HG03432 (cell line): Measurements from ENCODE around the gene NBEA.

Experiments
- ATAC-seq: cut with Tn5 transposase; IDR thresholded peaks from one replicate; pipeline ENCODE4 v1.9.1; 2021; ENCODE audit warnings: mild to moderate bottlenecking, moderate library complexity; ENCODE audit not compliant: unreplicated experiment

The NBEA gene

DNA sequence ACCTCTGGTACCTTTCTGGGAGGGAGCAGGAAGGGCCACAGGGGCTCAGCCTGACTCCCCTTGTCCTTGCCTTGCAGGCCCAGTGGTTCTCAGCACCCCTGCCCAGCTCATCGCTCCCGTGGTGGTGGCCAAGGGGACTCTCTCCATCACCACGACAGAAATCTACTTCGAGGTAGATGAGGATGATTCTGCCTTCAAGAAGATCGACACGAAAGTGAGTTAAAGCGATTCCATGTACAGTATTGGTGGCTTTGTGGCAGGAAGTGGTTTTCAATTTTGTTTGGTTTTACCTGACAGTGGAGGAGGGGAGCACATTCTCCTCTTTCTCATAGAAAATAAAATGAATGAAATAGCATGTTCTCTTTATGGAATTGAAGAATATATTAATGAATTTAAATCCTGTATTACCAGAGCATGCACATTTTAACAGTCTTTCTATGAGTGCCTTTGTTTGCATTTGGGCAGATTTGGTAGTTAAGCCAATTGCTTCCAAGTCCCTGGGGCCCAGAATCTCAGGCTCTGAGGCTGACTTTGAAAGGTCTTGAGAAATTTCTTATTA, 530.3 kb downstream of the NBEA start:
- ATAC-seq, result no peak

DNA sequence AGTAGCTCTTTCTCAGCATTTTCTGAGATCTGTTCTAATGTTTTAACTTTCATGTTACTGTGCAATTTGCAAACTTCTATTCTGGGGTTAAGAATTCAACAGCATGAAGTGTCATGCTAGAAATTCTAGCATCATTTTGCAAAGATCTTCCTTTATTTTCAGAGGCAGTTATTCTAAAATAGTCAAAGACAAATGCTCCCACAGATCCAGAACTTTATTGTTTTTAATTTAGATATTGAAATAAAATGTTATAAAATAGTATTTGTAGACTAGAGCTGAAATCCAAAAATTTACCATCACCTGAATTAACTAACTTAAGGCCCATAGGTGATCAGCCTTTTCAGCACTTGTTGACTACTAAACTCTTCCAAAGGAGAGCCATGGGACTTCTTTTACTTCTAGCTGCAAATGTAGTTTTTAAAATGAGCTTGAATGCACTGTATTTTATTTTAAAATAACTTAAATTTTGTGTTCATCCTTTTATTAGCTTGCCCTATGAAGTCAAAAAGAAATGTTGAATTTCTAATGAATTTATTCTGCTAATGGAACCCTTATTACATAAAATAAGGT, 531.2 kb downstream of the NBEA start:
- no peak for ATAC-seq

DNA sequence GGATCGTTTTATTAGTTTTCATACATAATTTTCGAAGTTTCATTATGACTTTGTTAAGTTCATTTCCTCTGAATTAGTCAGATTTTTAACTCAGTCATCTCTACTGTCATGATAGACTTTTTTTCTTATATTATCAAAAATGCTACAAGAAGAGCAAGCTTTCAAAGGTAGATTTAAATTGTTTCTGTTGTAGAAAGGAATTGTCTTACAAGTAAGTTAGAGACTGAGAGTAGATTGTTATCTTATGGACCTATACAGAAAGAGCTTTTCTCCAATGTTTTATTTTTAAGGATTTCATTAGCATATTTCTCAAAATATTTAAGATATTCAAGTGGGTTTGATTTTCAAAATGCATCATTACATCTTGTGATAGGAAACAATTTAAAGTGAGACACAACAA, 531.7 kb downstream of the NBEA start:
- no peak for ATAC-seq

DNA sequence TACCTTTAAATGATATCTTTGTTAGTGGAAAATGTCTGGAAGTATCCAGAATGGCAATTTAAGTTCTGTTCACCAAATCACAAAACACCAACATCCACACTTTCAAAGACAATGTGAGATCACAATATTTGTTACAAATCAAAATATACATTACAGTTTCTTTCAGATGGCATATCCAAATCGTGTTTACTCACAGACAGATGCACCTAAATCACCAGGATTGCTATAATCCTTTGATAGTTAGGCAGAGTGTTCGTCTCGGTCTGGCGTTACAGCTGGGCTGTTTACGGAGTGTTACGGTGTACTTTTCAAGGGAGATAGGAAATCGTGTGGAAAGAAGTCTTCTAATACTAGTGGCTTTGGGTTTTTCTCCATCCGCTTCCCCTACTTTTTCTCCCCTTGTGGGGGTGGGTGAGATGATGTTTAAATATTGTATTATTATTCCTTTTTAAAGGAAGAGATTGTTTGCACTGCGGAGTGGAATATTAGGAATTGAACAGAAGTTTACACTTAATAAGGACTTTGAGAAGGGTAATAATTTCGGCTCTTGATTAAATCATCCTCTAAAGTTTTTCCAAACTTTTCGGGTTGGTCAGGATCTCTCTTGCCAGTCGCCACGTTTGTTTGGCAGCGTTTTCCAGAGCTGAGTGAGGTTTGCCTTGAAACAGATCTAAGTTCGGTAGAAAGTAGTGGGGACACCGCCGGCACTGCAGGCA, 532.6 kb downstream of the NBEA start:
- no peak for ATAC-seq

DNA sequence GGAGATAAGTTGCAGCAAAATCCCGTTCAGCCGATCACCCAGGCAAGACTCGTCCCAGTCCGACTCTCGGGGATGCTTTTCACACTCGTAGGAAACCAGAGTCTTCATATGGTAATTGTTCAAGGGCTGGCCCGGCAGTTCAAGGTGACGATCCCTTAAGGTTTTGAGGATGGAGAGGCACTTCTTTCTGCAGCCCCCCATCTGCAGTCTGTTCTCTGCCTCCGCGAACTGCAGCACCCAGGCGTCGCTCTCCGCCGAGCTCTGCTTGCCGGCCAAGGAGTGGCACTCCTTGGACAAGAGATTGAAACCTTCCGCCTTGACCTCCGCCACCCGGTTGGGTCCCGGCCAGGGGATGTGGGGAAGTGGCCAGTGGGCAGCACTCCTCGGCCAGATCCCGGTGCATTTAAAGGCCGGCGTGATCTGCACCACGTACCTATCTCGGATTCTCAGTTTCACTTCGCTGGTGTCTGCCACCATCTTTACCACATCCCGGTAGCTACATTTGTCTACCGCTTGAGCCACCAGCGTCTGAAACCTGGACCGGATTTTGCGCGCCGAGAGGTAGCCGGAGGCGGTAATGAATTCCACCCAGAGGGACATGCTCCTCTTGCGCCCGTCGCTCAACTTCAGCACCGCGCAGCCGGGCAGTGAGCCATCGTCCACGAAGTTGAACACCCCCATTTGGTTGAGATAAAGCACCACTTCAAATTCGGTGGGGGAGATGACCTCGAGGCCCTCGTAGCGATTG, 533.3 kb downstream of the NBEA start:
- ATAC-seq, result no peak

DNA sequence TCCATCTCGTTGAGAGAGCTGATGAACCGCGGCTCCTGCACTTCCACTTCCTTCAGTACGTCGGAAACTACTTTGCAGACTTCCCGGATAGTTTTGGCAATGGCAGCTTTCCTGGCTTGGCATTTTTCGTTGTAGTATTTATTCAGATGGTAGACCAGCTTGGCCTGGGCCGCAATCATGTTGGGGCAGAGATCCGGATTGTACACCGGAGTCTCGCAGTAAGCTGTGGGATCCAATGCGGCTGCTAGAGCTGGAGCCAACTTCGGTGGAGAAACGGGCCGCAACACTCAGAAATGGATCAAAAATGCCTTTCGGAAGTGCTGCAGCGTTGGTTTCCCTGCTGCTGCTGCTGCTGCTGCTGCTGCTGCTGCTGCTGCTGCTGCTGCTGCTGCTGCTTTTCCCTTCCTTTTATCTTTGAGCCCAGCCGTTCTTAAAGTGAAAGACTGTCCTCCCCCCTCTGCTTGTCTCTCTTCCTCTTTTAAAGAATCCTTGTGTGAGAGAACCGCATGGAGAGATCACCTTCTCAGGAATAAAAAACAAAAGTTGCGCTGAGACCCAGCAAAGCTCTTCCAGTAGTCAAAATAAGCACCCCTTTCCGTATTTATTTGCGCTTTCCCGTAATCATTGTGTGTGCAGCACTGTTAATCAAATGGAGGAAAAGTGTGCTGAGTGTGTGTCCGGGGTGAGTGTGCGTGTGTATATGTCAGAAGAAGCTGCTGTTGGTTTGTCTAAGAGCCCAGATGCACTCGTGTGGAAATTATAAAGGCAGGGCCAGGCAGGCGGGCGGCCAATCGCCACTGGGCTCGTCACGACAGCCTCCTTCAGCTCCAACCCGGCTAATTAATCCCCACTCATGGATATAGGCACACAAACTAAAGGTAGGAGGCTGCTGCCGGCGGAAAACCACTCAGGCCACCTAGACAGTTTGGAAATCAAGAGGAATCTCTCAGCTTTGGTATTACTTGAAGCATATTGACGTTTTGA, 534.2 kb downstream of the NBEA start, which contains the start of gene MAB21L1:
TSS of gene MAB21L1 (minus strand) at position 730 of the 984 bp plus-strand sequence. CDS start at position 179, 551 bp downstream.
- no peak for ATAC-seq

DNA sequence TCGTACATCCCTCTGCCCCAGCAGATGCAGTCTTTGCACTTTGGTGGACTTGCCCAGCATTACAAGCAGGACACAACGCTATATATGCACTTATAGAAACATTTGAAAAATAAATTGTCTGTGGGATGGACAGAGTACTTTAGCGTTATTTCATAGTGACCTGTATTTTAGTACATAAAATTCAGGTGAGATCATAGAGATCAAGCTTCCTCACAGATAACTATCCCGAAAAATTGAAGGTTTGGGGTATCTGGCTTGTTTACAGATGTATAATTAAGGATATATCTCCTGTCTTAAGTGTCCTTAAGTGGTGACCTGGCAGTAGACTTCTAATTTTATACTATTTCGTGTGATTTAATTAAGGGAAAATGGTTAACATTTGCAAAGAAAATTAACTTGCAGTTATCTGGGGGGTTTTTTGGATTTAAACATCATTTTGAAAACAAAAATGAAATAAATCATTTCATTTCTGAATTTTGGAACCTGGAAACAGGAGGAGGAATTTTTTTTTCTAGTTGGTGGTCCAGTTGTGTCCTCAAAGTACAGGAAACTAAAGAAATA, 535.4 kb downstream of the NBEA start:
- ATAC-seq, result no peak

DNA sequence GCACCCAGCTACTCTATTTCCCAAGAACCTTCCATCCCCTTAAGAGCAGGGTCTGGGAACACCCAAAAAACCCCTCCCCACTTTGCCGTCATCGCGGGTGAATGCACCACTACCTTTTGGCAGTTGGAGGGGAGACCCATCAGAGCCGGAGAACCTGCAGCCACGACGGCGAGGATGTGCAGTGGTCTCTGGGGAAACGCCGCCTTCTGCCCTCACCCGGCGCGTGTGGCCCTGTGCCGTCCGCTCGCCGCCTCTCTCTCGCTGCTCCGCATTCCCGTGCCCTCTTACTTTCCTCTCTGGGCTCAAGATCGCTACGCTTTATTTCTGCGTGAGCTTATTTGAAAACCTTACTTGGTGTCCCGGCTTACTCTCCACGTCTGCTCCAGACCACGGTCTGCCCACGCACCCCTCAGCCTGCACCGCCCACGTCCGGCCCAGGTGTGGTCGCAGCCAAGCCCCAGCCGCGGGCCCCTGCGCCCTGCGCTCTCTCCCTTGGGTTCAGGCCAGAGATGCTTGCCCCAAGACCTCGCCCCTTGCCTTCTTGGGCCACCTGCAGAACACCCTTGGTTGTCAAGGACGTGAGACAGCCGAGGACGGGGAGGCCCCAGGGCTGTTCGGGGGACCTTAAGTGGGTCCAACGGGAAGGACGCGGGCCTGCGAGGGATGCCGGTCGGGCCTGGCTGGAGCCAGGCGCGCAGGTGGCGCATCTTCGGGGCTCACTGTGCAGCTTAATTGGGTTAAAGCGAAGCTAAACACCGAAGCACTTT, 536.4 kb downstream of the NBEA start:
- no peak for ATAC-seq

DNA sequence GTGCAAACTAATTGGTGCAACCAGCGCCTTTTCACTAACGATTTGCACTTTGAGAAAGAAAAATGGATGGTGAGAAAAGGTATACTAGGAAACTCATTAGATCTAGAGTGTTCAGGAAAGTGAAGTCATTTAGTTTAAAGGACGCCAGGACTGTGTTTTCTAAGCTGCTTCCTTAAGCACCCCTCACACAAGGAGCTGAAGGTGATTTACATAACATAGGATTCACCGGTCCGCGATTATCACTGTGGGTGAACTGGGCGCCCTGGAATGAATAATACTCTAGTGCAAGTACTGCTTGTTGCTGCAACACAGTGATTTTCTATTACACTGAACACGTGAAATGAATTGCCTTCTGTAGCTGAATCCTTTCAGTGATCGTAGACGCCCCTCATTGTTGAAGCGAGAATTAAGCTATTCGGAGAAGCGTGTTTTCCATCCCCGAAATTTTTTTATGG, 537.0 kb downstream of the NBEA start:
- ATAC-seq, result no peak

DNA sequence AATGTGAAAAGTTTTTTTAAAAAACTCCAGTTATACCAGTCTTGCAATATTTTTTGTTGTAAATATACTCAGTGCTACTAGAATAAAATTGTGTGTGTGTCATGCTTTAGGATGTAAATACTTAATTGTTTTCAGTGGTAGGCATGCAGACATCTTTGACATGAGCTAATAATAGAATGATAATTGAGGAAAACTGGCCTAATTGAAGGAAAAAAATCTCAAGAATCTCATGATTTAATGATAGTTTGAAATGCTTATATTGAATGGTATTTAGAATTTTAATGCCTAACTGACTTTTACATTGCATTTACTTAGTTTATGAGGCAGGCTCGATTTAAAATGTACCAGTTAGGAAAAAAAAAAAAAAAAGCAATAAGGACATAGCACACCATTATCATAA, 537.6 kb downstream of the NBEA start:
- ATAC-seq, result no peak

DNA sequence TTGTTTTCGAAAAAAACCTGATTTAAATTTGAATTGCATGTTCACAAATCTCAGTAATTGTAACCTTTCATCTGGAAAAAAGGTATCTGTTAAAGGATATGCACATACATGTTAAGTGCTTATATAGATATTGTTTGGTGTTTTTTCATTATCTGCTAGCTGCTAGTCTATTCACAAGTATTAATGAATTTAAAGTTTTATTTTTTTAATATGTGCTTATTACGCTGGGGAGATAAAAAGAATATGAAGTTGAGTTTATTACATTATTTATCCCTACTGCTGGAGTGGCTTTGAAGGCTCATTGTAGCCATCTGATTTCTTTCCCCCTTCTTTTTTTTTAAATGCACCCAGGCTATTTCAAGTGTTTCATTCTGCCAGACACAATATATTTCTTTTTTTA, 538.3 kb downstream of the NBEA start:
- no peak for ATAC-seq

DNA sequence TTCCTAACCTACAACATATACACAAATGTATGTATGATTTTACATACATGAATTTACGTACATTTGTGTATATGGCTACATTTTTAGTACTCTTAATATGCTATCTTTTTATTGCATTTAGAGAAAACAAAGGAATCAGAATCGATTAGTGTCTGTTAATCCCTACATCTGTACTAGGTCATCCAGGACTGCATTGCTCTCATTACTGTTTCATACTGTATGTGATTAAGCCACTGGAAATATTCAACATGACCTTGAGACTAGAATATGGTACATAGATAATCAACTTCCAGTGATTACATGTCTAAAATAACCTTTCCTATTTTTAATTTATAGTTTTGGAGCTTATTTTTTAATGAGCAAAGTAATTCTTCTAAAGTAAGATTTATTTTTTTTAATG, 539.7 kb downstream of the NBEA start:
- no peak for ATAC-seq

DNA sequence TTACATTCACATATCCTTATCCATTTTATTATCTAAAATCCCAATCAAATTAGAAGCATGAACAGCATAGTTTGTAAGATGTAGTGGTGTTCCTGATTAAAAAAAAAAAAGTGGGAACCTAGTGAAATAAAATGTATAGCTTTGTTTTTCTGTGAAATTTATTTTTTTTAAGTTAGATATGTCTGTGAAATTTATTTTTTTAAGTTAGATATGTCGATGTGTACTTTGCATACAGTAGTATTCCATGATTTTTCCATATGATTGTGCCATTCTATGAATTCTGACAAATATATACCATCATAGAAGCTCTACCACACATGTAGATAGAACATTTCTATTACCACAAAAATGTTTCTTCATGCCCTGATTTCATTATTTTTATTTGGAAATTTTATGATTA, 540.5 kb downstream of the NBEA start:
- ATAC-seq, result no peak

DNA sequence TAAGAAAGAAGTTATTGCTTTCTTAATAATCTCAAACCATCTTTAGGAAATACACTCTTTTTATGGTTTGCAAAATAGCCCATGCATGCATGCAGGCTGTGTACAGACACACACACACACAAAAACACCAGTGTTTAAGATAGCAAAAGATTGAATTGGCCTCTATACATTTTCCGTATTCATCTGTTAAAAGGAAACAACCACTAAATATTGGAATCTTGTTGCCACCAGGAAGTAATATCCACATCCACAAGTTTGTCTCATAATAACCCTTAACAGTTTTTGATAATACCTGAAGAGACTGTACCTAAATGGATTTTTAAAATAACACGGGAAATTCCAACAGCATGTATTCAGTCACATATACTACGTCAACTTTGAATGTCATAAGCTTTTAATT, 541.7 kb downstream of the NBEA start:
- ATAC-seq, result no peak

DNA sequence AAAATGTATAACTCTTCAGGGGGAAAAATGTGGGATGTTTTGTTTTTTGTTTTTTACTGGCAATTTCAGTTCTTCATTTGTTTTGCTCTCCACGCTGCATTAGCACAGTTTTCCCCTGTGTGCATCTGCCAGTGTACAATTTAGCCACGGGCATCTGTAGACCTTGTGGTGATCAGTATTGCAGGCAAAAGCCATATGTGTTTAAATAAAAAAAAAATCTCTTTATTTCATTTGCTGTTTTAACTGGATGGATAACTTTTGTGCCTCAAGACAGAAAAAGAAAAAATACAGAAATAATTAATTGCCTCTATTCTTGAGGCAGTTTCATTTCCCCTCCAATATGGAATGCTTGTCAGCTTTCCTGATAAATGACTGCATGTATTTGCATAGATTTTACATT, 542.3 kb downstream of the NBEA start:
- no peak for ATAC-seq

DNA sequence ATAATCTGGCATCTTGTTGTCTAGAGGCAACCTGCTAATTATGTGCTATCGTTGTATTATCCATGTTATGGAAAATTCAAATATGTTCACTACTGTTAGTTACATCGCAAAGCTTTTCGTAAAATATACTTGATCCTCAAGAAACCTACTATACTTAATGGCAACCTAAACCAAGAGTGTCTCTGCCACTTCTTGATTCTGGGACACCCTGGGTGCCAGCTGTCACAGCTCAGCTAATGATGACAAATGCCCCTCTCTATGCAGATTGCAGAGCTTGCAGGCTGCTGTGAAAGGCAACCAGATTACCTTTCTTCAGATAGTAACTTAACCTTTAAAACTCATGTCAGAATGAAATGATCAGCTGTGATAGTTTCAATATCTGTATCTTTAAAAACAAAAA, 543.4 kb downstream of the NBEA start:
- no peak for ATAC-seq

DNA sequence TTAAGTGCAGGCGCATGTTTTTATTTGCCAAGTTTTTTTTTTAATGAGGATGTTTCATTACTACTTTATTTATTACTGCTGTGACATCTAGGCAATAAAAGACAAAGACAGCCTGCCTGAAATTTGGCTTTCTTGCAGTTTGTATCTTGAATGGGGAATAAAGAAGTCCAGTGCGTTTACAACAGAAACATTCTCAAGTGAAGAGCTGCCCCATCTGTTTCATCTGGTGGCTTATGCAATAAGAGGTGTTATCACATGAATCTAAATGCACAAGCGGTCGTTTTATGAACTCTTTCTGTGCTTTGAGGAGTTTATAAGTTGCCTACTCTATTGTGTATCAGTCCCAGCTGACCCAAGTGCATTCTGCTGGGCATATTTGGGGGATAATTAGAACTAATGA, 547.0 kb downstream of the NBEA start:
- ATAC-seq, result no peak

DNA sequence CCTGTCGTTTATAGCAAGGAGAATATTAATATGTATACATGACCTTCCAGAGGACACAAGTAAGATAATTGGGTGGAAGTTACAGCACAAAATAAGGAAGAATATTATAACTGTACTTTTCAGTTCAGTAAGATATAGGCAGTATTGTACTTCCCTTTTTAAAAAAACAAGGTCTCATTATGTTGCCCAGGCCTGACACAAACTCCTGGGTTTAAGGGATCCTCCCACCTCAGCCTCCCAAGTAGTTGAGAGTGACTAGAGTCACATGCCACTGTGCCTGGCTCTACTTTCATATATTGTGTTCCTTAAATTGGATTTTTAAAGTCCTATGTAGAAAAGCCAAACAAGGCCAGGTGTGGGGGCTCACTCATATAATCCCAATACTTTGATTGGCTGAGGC, 553.9 kb downstream of the NBEA start:
- no peak for ATAC-seq

DNA sequence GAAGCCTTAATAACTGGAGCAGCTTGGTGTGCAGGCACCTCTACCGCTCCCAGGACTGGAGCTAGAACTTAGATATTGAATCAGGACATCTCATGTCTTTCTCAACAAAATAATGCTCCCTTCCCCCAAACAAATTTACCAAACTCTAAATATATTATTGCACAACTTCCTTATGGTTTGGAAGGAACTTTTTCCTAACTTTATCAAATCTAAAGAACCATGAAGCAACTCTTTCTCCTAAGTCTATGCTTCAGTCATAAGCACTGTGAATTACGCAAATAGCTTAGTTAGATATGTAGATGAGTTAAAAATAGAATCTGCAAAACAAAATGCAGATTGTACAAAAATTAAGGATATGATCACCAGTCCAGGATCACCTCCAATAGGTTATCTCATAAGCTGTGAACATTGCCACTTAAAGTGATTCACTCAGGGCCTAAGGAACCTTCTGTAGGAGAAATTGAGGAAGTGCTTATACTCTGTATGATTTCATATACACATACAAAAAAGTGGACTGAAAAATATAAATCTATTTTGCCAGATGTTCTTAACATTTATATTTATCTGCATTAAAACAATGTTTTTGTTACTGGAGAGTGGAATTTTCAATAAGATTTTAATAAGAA, 554.8 kb downstream of the NBEA start:
- ATAC-seq, result no peak
